ENCODE measurements around the gene DAAM2. TPM values are rescaled to one million over a fixed set of nuclear protein-coding genes. Genes with fewer than 3 reads are reported as not detected.

DAAM2 gene
- total RNA-seq, 1 experiment from 2014 or later, result not detected

DNA sequence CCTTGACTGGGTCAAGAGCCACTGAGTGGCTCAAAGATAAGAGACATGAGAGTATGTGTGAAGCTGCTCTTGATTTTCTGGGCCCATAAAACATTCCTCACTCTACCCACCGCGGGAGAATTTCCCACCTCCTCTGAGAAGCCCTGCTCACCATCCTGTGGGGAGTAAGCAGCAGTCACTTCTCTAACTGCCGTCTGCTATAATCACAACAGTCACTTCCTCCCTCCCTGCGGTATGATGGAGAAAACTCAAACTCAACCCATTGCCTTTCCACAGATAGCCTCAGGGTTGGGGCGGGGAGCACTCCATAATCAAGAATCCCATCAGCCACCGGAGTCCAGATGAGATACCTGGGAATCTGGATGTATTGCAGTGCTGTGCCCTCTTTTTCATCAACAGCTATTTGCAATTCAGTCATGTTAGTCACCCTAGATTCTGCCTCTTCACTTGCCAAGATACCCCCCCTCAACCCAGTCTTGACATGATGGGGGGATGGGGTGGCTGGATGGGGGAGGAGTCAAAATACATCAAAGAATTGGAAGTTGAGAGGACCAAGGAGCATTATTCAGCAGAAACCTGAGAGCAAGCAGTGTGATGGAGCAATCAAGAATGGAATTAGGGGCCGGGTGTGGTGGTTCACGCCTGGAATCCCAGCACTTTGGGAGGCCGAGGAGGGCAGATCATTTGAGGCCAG lies 137.0 kb downstream of the DAAM2 start:
- peaks cover 15% of the 10 kb centered on the region for H3K9me3 ChIP-seq
- TF ChIP-seq, protein P1, sequence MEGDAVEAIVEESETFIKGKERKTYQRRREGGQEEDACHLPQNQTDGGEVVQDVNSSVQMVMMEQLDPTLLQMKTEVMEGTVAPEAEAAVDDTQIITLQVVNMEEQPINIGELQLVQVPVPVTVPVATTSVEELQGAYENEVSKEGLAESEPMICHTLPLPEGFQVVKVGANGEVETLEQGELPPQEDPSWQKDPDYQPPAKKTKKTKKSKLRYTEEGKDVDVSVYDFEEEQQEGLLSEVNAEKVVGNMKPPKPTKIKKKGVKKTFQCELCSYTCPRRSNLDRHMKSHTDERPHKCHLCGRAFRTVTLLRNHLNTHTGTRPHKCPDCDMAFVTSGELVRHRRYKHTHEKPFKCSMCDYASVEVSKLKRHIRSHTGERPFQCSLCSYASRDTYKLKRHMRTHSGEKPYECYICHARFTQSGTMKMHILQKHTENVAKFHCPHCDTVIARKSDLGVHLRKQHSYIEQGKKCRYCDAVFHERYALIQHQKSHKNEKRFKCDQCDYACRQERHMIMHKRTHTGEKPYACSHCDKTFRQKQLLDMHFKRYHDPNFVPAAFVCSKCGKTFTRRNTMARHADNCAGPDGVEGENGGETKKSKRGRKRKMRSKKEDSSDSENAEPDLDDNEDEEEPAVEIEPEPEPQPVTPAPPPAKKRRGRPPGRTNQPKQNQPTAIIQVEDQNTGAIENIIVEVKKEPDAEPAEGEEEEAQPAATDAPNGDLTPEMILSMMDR (IDR thresholded peaks at IDR 0.05; ENCODE audit: insufficient read depth in 1 of 2, low read depth in 1 of 2, low read length in 1 of 2, severe bottlenecking in 1 of 2, unreplicated experiment in 1 of 2), result no peak
- POLR2A ChIA-PET, result no interaction called here
- peaks cover 15% of the 10 kb centered on the region for H3K36me3 ChIP-seq (ENCODE audit: control insufficient read depth, insufficient read depth, low read length)
- Mint-ChIP-seq H3K9me3 (ENCODE audit: unreplicated experiment) (peaks cover 9% of the 10 kb centered on the region), H3K36me3 (ENCODE audit: insufficient read depth, unreplicated experiment) (peaks cover 66% of the 10 kb centered on the region), H3K4me1 (ENCODE audit: low read depth, unreplicated experiment) (peaks cover 7% of the 10 kb centered on the region), H3K27ac (ENCODE audit: unreplicated experiment) (peak overlapping the region; percentile 78), H3K4me3 (ENCODE audit: unreplicated experiment) (peak overlapping the region; percentile 22), H3K27me3 (ENCODE audit: insufficient read depth, unreplicated experiment) (peaks cover 6% of the 10 kb centered on the region)
- H3K4me3 ChIP-seq (ENCODE audit: low read depth, low read length), result no peak overlapping the region
- CTCF ChIA-PET, result no interaction called here
- BruUV-seq (replicated peaks), result no TSS peak
- no peaks in the 10 kb centered on the region for H3K27me3 ChIP-seq (replicated peaks; ENCODE audit: control insufficient read depth, insufficient read depth, low read length)
- H3K4me1 ChIP-seq, result peaks cover 10% of the 10 kb centered on the region; the same call in 1 of the 2 replicates
- intact Hi-C loops (cut with micrococcal nuclease; ENCODE audit: unreplicated experiment), result no loop called here
- no peak for DNase-seq

DNA sequence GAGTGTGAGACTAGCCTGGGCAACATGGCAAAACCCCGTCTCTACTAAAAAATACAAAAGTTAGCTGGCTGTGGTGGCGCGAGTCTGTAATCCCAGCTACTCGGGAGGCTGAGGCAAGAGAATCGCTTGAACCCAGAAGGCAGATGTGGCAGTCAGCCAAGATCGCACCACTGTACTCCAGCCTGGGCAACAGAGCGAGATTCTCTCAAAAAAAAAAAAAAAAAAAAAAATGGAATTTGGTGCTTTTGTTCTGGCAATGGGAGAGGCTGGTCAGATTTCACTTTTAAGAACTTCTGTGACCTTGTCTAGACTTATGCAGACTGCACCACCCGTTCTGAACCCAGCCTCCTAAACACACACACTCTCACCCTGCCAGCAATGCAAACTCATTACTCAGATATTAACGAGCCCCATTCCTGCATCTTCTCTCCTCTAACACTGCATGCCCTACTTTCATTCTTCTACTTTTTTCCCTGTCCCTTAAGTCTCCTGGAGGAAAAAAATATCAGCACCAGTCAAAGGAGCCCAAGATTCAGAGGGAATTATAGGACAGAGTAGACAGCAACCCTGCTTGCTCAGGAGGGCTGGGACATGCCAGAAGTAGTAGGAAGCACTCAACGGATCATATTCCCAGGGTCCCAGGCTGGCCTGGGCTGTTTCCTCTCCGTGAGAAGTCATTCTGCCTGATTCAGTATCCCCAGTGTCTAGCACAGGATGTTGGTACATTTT lies 137.7 kb downstream of the DAAM2 start:
- CTCF ChIA-PET, result no interaction called here
- TF ChIP-seq, protein P1 (IDR thresholded peaks at IDR 0.05; ENCODE audit: insufficient read depth in 1 of 2, low read depth in 1 of 2, low read length in 1 of 2, severe bottlenecking in 1 of 2, unreplicated experiment in 1 of 2), result no peak
- peaks cover 7% of the 10 kb centered on the region for H3K4me1 Mint-ChIP-seq (ENCODE audit: low read depth, unreplicated experiment)
- Histone ChIP-seq H3K4me3 (ENCODE audit: low read depth, low read length) (no peak overlapping the region), H3K36me3 (ENCODE audit: control insufficient read depth, insufficient read depth, low read length) (peaks cover 15% of the 10 kb centered on the region), H3K9me3 (peaks cover 15% of the 10 kb centered on the region), H3K4me1 (peaks cover 10% of the 10 kb centered on the region; the same call in 1 of the 2 replicates), H3K27me3 (replicated peaks; ENCODE audit: control insufficient read depth, insufficient read depth, low read length) (no peaks in the 10 kb centered on the region)
- H3K27ac Mint-ChIP-seq (ENCODE audit: unreplicated experiment), result peak overlapping the region; percentile 31
- peaks cover 6% of the 10 kb centered on the region for H3K27me3 Mint-ChIP-seq (ENCODE audit: insufficient read depth, unreplicated experiment)
- peaks cover 59% of the 10 kb centered on the region for H3K36me3 Mint-ChIP-seq (ENCODE audit: insufficient read depth, unreplicated experiment)
- peaks cover 9% of the 10 kb centered on the region for H3K9me3 Mint-ChIP-seq (ENCODE audit: unreplicated experiment)
- DNase-seq, result no peak
- no peak overlapping the region for H3K4me3 Mint-ChIP-seq (ENCODE audit: unreplicated experiment)
- POLR2A ChIA-PET, result no interaction called here
- no TSS peak for BruUV-seq (replicated peaks)
- intact Hi-C loops (cut with micrococcal nuclease; ENCODE audit: unreplicated experiment), result no loop called here

DNA sequence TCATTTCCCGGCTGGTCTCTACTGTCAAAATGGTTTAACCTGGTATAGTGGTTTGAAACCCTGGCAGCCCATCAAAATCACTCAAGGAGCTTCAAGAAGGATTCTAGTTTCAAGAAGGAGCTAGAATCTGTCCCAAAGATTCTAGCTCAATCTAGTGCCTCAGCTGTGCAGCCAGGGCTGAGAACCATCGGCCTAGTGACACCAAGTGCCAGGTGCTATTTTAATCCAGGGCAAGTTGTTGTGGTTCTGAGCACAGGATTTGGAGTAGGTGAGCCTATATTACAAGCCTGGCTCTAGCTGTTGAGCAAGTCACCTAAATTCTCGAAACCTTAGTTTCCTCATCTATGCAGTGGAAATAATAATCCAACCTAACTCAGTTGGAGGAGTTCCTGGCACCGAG lies 138.4 kb downstream of the DAAM2 start:
- H3K9me3 Mint-ChIP-seq (ENCODE audit: unreplicated experiment), result peaks cover 9% of the 10 kb centered on the region
- H3K27ac Mint-ChIP-seq (ENCODE audit: unreplicated experiment), result no peak overlapping the region
- TF ChIP-seq, protein P1 (IDR thresholded peaks at IDR 0.05; ENCODE audit: insufficient read depth in 1 of 2, low read depth in 1 of 2, low read length in 1 of 2, severe bottlenecking in 1 of 2, unreplicated experiment in 1 of 2), result no peak
- ChIA-PET CTCF (no interaction called here), POLR2A (no interaction called here)
- no peak overlapping the region for H3K4me3 ChIP-seq (ENCODE audit: low read depth, low read length)
- H3K27me3 Mint-ChIP-seq (ENCODE audit: insufficient read depth, unreplicated experiment), result peaks cover 4% of the 10 kb centered on the region
- peaks cover 9% of the 10 kb centered on the region for H3K36me3 ChIP-seq (ENCODE audit: control insufficient read depth, insufficient read depth, low read length)
- H3K36me3 Mint-ChIP-seq (ENCODE audit: insufficient read depth, unreplicated experiment), result peaks cover 53% of the 10 kb centered on the region
- no peaks in the 10 kb centered on the region for H3K27me3 ChIP-seq (replicated peaks; ENCODE audit: control insufficient read depth, insufficient read depth, low read length)
- peaks cover 15% of the 10 kb centered on the region for H3K9me3 ChIP-seq
- H3K4me1 Mint-ChIP-seq (ENCODE audit: low read depth, unreplicated experiment), result peaks cover 7% of the 10 kb centered on the region
- no TSS peak for BruUV-seq (replicated peaks)
- no peak for DNase-seq
- intact Hi-C loops (cut with micrococcal nuclease; ENCODE audit: unreplicated experiment), result no loop called here
- H3K4me1 ChIP-seq, result peaks cover 10% of the 10 kb centered on the region; the same call in 1 of the 2 replicates
- H3K4me3 Mint-ChIP-seq (ENCODE audit: unreplicated experiment), result no peak overlapping the region

Data from Caco-2 (cell line).